GM23338 (cell line): ENCODE data around the gene HELZ. TPM values are rescaled to one million over a fixed set of nuclear protein-coding genes. Genes with fewer than 3 reads are reported as not detected.

ENCODE experiments used
- ATAC-seq: fragments of 200-7000 bp; cut with Tn5 transposase; 3 replicates; pipeline ENCODE4 v1.9.1; 2020
- DNase-seq: peaks from one replicate; pipeline ENCODE4 v3.0.0-alpha.2; 2015; ENCODE audit warnings: low spot score
- H2AFZ ChIP-seq: fragments of 200-600 bp; sonication (generic); 2 replicates; pipeline ENCODE4 v1.8.0; 2016; ENCODE audit warnings: antibody characterized with exemption, mild to moderate bottlenecking, moderate library complexity
- H3F3A ChIP-seq: fragments of 200-600 bp; sonication (generic); replicated peaks from 2 replicates; pipeline ENCODE4 v1.8.0; 2017; ENCODE audit warnings: antibody characterized with exemption, mixed run types, low read depth
- H3K27ac ChIP-seq: fragments of 200-600 bp; sonication (generic); 2 replicates; pipeline ENCODE4 v1.6.1; 2016; ENCODE audit warnings: low read depth
- H3K27me3 ChIP-seq: fragments of 200-600 bp; sonication (generic); 2 replicates; pipeline ENCODE4 v1.8.0; 2016; ENCODE audit warnings: mild to moderate bottlenecking, mixed run types, moderate library complexity; ENCODE audit not compliant: insufficient read depth
- H3K36me3 ChIP-seq: fragments of 200-600 bp; sonication (generic); 2 replicates; pipeline ENCODE4 v1.8.0; 2016; ENCODE audit warnings: mild to moderate bottlenecking; ENCODE audit not compliant: insufficient read depth
- H3K4me1 ChIP-seq: fragments of 200-600 bp; sonication (generic); 2 replicates; pipeline ENCODE4 v1.8.0; 2016; ENCODE audit warnings: mild to moderate bottlenecking, moderate library complexity; ENCODE audit not compliant: insufficient read depth
- H3K4me2 ChIP-seq: fragments of 200-600 bp; sonication (generic); 2 replicates; pipeline ENCODE4 v1.7.1; 2017; ENCODE audit warnings: mixed run types
- H3K4me3 ChIP-seq: fragments of 200-600 bp; sonication (generic); 2 replicates; pipeline ENCODE4 v1.6.1; 2016; ENCODE audit warnings: mixed run types
- H3K79me2 ChIP-seq: fragments of 200-600 bp; sonication (generic); replicated peaks from 2 replicates; pipeline ENCODE4 v1.8.0; 2017; ENCODE audit warnings: mild to moderate bottlenecking; ENCODE audit not compliant: insufficient read depth
- H3K9me2 ChIP-seq: fragments of 200-600 bp; sonication (generic); 2 replicates; pipeline ENCODE4 v1.8.0; 2017; ENCODE audit not compliant: insufficient read depth
- H4K20me1 ChIP-seq: fragments of 200-600 bp; sonication (generic); replicated peaks from 2 replicates; pipeline ENCODE4 v1.8.0; 2017; ENCODE audit warnings: mild to moderate bottlenecking; ENCODE audit not compliant: insufficient read depth
- H3K27ac Mint-ChIP-seq: 2 replicates; pipeline ENCODE4 v1.8.0; 2020; ENCODE audit warnings: inconsistent platforms, mild to moderate bottlenecking, moderate library complexity, mixed read lengths
- H3K27me3 Mint-ChIP-seq: 3 replicates; pipeline ENCODE4 v1.8.0; 2022; ENCODE audit warnings: low read depth, mild to moderate bottlenecking, moderate library complexity, mixed read lengths, inconsistent platforms; ENCODE audit not compliant: insufficient read depth, poor library complexity
- H3K36me3 Mint-ChIP-seq: 3 replicates; pipeline ENCODE4 v1.8.0; 2021; ENCODE audit warnings: low read depth, mild to moderate bottlenecking, inconsistent platforms, moderate library complexity, mixed read lengths
- H3K4me1 Mint-ChIP-seq: 3 replicates; pipeline ENCODE4 v1.8.0; 2020; ENCODE audit warnings: mild to moderate bottlenecking, inconsistent platforms, mixed read lengths
- H3K4me3 Mint-ChIP-seq: 3 replicates; pipeline ENCODE4 v1.8.0; 2021; ENCODE audit warnings: moderate library complexity, mild to moderate bottlenecking, inconsistent platforms, mixed read lengths
- H3K9me3 Mint-ChIP-seq: 3 replicates; pipeline ENCODE4 v1.8.0; 2020; ENCODE audit warnings: moderate library complexity, mild to moderate bottlenecking, inconsistent platforms, mixed read lengths
- CREB1 ChIP-seq: fragments of 250-450 bp; sonication (Bioruptor Pico); IDR thresholded peaks from 2 replicates; pipeline ENCODE4 v1.5.0; 2020; ENCODE audit warnings: low read depth, mild to moderate bottlenecking, moderate library complexity
- EZH2 ChIP-seq: fragments of 200-600 bp; sonication (generic); IDR thresholded peaks from one replicate; pipeline ENCODE4 v1.8.0; 2017; ENCODE audit warnings: antibody characterized with exemption, mild to moderate bottlenecking, low read depth; ENCODE audit not compliant: unreplicated experiment
- EZH2phosphoT487 ChIP-seq: fragments of 200-600 bp; sonication (generic); IDR thresholded peaks from one replicate; pipeline ENCODE4 v1.8.1; 2018; ENCODE audit warnings: antibody characterized with exemption; ENCODE audit not compliant: unreplicated experiment
- JUNB ChIP-seq: IDR thresholded peaks from one replicate; pipeline ENCODE4 v1.6.1; 2016; ENCODE audit warnings: antibody characterized with exemption; ENCODE audit not compliant: unreplicated experiment
- NANOG ChIP-seq: IDR thresholded peaks from 2 replicates; pipeline ENCODE4 v1.6.1; 2016; ENCODE audit warnings: antibody characterized with exemption, borderline replicate concordance
- POLR2AphosphoS5 ChIP-seq: IDR thresholded peaks from 2 replicates; pipeline ENCODE4 v1.6.1; 2016; ENCODE audit warnings: antibody characterized with exemption, low read depth
- STAT1 ChIP-seq: IDR thresholded peaks from one replicate; pipeline ENCODE4 v1.6.1; 2016; ENCODE audit warnings: antibody characterized with exemption; ENCODE audit not compliant: unreplicated experiment
- ZNF114 ChIP-seq: fragments of 250-450 bp; sonication (Bioruptor Pico); IDR thresholded peaks from 2 replicates; pipeline ENCODE4 v1.5.0; 2020; ENCODE audit warnings: mild to moderate bottlenecking, moderate library complexity
- ZNF331 ChIP-seq: fragments of 250-450 bp; sonication (Bioruptor Pico); IDR thresholded peaks from 2 replicates; pipeline ENCODE4 v1.5.0; 2020; ENCODE audit warnings: low read depth, mild to moderate bottlenecking, moderate library complexity
- polyA plus RNA-seq: library from polyadenylated mRNA; unstranded; fragments of >200 nt; fragmentation: Nextera tagmentation; extraction: Ambion mirVana; gene quantifications from 2 replicates; pipeline ENCODE4 v1.2.1, GENCODE V29; 2016
- total RNA-seq: library from RNA; depleted of rRNA; stranded (reverse); fragments of >200 nt; shearing (Covaris generic); gene quantifications from 2 replicates; pipeline ENCODE4 v1.2.3, GENCODE V29; 2014
- TF ChIP-seq, protein P1 (sequence below), 2 experiments: fragments of 200-600 bp in 1 of 2; sonication (generic) in 1 of 2; conservative IDR thresholded peaks; 2 replicates each; pipeline versions ENCODE4 v1.5.1 to v1.6.1; 2016 to 2017; ENCODE audit warnings: antibody characterized with exemption in 2 of 2, low read depth in 2 of 2, mild to moderate bottlenecking in 2 of 2, moderate library complexity in 1 of 2
- TF ChIP-seq, protein P2 (sequence below): fragments of 250-450 bp; sonication (Bioruptor Pico); IDR thresholded peaks from 2 replicates; pipeline ENCODE4 v1.5.0; 2020; ENCODE audit warnings: mild to moderate bottlenecking, moderate library complexity
- TF ChIP-seq, protein P3 (sequence below): IDR thresholded peaks from 2 replicates; pipeline ENCODE4 v1.6.1; 2016; ENCODE audit warnings: antibody characterized with exemption
- TF ChIP-seq, protein P4 (sequence below): IDR thresholded peaks from one replicate; pipeline ENCODE4 v1.6.1; 2018; ENCODE audit warnings: antibody characterized with exemption; ENCODE audit not compliant: unreplicated experiment

The HELZ gene
- total and polyA plus RNA-seq, 2 experiments from 2014 or later = 38.9 to 62.0 TPM

DNA sequence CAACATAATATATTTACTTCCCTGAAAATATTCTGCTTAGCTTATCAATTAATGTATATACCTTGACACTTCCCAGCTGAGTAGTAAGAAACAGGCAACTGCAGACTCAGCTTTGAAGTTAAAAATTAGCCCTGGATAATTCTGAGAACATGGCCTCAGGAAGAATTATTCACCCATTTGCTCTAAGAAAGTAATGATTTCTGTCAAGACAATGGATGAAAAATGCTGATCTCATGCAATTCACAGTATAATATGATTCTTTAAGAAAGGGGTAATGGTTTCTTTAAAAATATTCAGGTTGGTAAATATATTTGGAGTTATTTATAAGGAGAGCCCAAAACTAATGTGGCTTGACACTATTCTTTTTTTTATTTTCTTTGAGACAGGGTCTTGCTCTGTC is 111.8 kb downstream of the HELZ start:
- no peaks in the 10 kb centered on the region for H3K9me3 Mint-ChIP-seq
- no peaks in the 10 kb centered on the region for H3K4me1 Mint-ChIP-seq
- no peaks in the 10 kb centered on the region for H3K36me3 Mint-ChIP-seq
- no peaks in the 10 kb centered on the region for H3F3A ChIP-seq
- TF ChIP-seq NANOG (no peak), CREB1 (CRISPR knock-in tag) (no peak), ZNF331 (CRISPR knock-in tag) (no peak), JUNB (no peak), ZNF114 (no peak), POLR2AphosphoS5 (no peak), EZH2 (no peak), EZH2phosphoT487 (no peak), STAT1 (no peak)
- TF ChIP-seq, protein P1, sequence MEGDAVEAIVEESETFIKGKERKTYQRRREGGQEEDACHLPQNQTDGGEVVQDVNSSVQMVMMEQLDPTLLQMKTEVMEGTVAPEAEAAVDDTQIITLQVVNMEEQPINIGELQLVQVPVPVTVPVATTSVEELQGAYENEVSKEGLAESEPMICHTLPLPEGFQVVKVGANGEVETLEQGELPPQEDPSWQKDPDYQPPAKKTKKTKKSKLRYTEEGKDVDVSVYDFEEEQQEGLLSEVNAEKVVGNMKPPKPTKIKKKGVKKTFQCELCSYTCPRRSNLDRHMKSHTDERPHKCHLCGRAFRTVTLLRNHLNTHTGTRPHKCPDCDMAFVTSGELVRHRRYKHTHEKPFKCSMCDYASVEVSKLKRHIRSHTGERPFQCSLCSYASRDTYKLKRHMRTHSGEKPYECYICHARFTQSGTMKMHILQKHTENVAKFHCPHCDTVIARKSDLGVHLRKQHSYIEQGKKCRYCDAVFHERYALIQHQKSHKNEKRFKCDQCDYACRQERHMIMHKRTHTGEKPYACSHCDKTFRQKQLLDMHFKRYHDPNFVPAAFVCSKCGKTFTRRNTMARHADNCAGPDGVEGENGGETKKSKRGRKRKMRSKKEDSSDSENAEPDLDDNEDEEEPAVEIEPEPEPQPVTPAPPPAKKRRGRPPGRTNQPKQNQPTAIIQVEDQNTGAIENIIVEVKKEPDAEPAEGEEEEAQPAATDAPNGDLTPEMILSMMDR (conservative IDR thresholded peaks at IDR 0.05; ENCODE audit: low read depth in 2 of 2) = no peak
- TF ChIP-seq, protein P2, sequence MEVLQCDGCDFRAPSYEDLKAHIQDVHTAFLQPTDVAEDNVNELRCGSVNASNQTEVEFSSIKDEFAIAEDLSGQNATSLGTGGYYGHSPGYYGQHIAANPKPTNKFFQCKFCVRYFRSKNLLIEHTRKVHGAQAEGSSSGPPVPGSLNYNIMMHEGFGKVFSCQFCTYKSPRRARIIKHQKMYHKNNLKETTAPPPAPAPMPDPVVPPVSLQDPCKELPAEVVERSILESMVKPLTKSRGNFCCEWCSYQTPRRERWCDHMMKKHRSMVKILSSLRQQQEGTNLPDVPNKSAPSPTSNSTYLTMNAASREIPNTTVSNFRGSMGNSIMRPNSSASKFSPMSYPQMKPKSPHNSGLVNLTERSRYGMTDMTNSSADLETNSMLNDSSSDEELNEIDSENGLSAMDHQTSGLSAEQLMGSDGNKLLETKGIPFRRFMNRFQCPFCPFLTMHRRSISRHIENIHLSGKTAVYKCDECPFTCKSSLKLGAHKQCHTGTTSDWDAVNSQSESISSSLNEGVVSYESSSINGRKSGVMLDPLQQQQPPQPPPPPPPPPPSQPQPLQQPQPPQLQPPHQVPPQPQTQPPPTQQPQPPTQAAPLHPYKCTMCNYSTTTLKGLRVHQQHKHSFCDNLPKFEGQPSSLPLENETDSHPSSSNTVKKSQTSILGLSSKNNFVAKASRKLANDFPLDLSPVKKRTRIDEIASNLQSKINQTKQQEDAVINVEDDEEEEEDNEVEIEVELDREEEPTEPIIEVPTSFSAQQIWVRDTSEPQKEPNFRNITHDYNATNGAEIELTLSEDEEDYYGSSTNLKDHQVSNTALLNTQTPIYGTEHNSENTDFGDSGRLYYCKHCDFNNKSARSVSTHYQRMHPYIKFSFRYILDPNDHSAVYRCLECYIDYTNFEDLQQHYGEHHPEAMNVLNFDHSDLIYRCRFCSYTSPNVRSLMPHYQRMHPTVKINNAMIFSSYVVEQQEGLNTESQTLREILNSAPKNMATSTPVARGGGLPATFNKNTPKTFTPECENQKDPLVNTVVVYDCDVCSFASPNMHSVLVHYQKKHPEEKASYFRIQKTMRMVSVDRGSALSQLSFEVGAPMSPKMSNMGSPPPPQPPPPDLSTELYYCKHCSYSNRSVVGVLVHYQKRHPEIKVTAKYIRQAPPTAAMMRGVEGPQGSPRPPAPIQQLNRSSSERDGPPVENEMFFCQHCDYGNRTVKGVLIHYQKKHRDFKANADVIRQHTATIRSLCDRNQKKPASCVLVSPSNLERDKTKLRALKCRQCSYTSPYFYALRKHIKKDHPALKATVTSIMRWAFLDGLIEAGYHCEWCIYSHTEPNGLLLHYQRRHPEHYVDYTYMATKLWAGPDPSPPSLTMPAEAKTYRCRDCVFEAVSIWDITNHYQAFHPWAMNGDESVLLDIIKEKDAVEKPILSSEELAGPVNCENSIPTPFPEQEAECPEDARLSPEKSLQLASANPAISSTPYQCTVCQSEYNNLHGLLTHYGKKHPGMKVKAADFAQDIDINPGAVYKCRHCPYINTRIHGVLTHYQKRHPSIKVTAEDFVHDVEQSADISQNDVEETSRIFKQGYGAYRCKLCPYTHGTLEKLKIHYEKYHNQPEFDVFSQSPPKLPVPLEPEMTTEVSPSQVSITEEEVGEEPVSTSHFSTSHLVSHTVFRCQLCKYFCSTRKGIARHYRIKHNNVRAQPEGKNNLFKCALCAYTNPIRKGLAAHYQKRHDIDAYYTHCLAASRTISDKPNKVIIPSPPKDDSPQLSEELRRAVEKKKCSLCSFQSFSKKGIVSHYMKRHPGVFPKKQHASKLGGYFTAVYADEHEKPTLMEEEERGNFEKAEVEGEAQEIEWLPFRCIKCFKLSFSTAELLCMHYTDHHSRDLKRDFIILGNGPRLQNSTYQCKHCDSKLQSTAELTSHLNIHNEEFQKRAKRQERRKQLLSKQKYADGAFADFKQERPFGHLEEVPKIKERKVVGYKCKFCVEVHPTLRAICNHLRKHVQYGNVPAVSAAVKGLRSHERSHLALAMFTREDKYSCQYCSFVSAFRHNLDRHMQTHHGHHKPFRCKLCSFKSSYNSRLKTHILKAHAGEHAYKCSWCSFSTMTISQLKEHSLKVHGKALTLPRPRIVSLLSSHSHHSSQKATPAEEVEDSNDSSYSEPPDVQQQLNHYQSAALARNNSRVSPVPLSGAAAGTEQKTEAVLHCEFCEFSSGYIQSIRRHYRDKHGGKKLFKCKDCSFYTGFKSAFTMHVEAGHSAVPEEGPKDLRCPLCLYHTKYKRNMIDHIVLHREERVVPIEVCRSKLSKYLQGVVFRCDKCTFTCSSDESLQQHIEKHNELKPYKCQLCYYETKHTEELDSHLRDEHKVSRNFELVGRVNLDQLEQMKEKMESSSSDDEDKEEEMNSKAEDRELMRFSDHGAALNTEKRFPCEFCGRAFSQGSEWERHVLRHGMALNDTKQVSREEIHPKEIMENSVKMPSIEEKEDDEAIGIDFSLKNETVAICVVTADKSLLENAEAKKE (CRISPR knock-in tag) = no peak
- TF ChIP-seq, protein P3, sequence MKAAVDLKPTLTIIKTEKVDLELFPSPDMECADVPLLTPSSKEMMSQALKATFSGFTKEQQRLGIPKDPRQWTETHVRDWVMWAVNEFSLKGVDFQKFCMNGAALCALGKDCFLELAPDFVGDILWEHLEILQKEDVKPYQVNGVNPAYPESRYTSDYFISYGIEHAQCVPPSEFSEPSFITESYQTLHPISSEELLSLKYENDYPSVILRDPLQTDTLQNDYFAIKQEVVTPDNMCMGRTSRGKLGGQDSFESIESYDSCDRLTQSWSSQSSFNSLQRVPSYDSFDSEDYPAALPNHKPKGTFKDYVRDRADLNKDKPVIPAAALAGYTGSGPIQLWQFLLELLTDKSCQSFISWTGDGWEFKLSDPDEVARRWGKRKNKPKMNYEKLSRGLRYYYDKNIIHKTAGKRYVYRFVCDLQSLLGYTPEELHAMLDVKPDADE = no peak
- TF ChIP-seq, protein P4, sequence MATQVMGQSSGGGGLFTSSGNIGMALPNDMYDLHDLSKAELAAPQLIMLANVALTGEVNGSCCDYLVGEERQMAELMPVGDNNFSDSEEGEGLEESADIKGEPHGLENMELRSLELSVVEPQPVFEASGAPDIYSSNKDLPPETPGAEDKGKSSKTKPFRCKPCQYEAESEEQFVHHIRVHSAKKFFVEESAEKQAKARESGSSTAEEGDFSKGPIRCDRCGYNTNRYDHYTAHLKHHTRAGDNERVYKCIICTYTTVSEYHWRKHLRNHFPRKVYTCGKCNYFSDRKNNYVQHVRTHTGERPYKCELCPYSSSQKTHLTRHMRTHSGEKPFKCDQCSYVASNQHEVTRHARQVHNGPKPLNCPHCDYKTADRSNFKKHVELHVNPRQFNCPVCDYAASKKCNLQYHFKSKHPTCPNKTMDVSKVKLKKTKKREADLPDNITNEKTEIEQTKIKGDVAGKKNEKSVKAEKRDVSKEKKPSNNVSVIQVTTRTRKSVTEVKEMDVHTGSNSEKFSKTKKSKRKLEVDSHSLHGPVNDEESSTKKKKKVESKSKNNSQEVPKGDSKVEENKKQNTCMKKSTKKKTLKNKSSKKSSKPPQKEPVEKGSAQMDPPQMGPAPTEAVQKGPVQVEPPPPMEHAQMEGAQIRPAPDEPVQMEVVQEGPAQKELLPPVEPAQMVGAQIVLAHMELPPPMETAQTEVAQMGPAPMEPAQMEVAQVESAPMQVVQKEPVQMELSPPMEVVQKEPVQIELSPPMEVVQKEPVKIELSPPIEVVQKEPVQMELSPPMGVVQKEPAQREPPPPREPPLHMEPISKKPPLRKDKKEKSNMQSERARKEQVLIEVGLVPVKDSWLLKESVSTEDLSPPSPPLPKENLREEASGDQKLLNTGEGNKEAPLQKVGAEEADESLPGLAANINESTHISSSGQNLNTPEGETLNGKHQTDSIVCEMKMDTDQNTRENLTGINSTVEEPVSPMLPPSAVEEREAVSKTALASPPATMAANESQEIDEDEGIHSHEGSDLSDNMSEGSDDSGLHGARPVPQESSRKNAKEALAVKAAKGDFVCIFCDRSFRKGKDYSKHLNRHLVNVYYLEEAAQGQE = no peak
- no peak overlapping the region for H3K4me3 Mint-ChIP-seq
- no peak overlapping the region for H2AFZ ChIP-seq
- no peaks in the 10 kb centered on the region for H3K4me1 ChIP-seq
- no peak overlapping the region for H3K27ac ChIP-seq
- H3K36me3 ChIP-seq = no peaks in the 10 kb centered on the region
- H3K79me2 ChIP-seq = no peaks in the 10 kb centered on the region
- H3K27ac Mint-ChIP-seq = no peak overlapping the region
- ATAC-seq (no peak), DNase-seq (no peak)
- H4K20me1 ChIP-seq = no peaks in the 10 kb centered on the region
- H3K27me3 Mint-ChIP-seq = no peaks in the 10 kb centered on the region
- no peaks in the 10 kb centered on the region for H3K27me3 ChIP-seq
- H3K4me2 ChIP-seq = no peak overlapping the region
- H3K9me2 ChIP-seq = no peaks in the 10 kb centered on the region
- H3K4me3 ChIP-seq = no peak overlapping the region
